Measurements from ENCODE around the gene SLC39A9.

DNA sequence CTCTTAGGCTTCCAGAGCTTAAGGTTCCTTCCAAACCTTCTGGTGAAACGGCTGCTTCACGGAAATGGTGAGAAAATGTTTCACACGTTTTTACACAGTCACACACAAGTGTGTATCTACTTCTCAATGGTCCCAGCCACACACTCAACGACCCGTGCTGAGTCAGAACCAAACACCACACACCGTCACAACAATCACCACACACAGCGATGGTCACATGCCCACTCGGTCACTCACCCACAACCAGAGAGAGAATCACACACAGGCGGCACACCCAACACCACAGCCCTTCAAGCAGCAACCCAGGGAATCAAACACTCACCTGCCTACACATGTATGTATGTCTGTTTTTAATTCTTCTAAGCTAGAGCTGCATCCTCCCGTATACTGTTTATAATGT lies 73.4 kb downstream of the SLC39A9 start:
- TF ChIP-seq, protein P1, sequence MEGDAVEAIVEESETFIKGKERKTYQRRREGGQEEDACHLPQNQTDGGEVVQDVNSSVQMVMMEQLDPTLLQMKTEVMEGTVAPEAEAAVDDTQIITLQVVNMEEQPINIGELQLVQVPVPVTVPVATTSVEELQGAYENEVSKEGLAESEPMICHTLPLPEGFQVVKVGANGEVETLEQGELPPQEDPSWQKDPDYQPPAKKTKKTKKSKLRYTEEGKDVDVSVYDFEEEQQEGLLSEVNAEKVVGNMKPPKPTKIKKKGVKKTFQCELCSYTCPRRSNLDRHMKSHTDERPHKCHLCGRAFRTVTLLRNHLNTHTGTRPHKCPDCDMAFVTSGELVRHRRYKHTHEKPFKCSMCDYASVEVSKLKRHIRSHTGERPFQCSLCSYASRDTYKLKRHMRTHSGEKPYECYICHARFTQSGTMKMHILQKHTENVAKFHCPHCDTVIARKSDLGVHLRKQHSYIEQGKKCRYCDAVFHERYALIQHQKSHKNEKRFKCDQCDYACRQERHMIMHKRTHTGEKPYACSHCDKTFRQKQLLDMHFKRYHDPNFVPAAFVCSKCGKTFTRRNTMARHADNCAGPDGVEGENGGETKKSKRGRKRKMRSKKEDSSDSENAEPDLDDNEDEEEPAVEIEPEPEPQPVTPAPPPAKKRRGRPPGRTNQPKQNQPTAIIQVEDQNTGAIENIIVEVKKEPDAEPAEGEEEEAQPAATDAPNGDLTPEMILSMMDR (IDR thresholded peaks at IDR 0.05), result no peak
- TF ChIP-seq POLR2A (IDR thresholded peaks at IDR 0.05), result no peak

Data from esophagus squamous epithelium (tissue), 4 donors.